H9 (cell line): ENCODE results near the gene CTNS. TPM values are rescaled to one million over a fixed set of nuclear protein-coding genes. Genes with fewer than 3 reads are reported as not detected.

Experiments
- DNase-seq: peaks from one replicate; pipeline ENCODE4 v3.0.0-alpha.2; 2017
- H2AFZ ChIP-seq: one replicate; pipeline ENCODE4 v1.6.1; 2013; ENCODE audit warnings: mild to moderate bottlenecking, low read length, control low read depth, moderate library complexity
- H2AK5ac ChIP-seq: 2 replicates; pipeline ENCODE4 v1.6.1; 2013; ENCODE audit warnings: low read length, control low read depth, mixed read lengths; ENCODE audit not compliant: insufficient read length
- H2BK120ac ChIP-seq: one replicate; pipeline ENCODE4 v1.6.1; 2013; ENCODE audit warnings: low read depth, mild to moderate bottlenecking, low read length, control low read depth, inconsistent platforms; ENCODE audit not compliant: poor library complexity, severe bottlenecking
- H2BK12ac ChIP-seq: 2 replicates; pipeline ENCODE4 v1.6.1; 2013; ENCODE audit warnings: low read length, control low read depth, mixed read lengths, low read depth; ENCODE audit not compliant: insufficient read length
- H2BK15ac ChIP-seq: 2 replicates; pipeline ENCODE4 v1.6.1; 2013; ENCODE audit warnings: low read depth, low read length, control low read depth
- H2BK20ac ChIP-seq: one replicate; pipeline ENCODE4 v1.6.1; 2013; ENCODE audit warnings: low read depth, mild to moderate bottlenecking, low read length, control low read depth, inconsistent platforms; ENCODE audit not compliant: poor library complexity, severe bottlenecking
- H2BK5ac ChIP-seq: 2 replicates; pipeline ENCODE4 v1.6.1; 2013; ENCODE audit warnings: low read length, control low read depth, mixed read lengths; ENCODE audit not compliant: insufficient read length
- H3K14ac ChIP-seq: 2 replicates; pipeline ENCODE4 v1.6.1; 2013; ENCODE audit warnings: low read length, control low read depth; ENCODE audit not compliant: insufficient read depth
- H3K18ac ChIP-seq: 2 replicates; pipeline ENCODE4 v1.6.1; 2013; ENCODE audit warnings: low read depth, mild to moderate bottlenecking, mixed read lengths, low read length, control low read depth; ENCODE audit not compliant: insufficient read length
- H3K23ac ChIP-seq: 2 replicates; pipeline ENCODE4 v1.6.1; 2013; ENCODE audit warnings: low read length, control low read depth, mixed read lengths, low read depth; ENCODE audit not compliant: insufficient read length
- H3K23me2 ChIP-seq: 2 replicates; pipeline ENCODE4 v1.6.1; 2013; ENCODE audit warnings: low read depth, mild to moderate bottlenecking, mixed read lengths, low read length, control low read depth; ENCODE audit not compliant: insufficient read length, poor library complexity, severe bottlenecking
- H3K27ac ChIP-seq: 2 replicates; pipeline ENCODE4 v1.5.1; 2013; ENCODE audit warnings: low read length, control low read depth, mixed read lengths, low read depth; ENCODE audit not compliant: insufficient read length
- H3K27me3 ChIP-seq: 2 replicates; pipeline ENCODE4 v1.6.1; 2013; ENCODE audit warnings: low read length, control low read depth, inconsistent platforms; ENCODE audit not compliant: insufficient read depth
- H3K4ac ChIP-seq: 2 replicates; pipeline ENCODE4 v1.6.1; 2013; ENCODE audit warnings: low read depth, mild to moderate bottlenecking, control low read depth, inconsistent platforms, low read length, moderate library complexity
- H3K4me1 ChIP-seq: 2 replicates; pipeline ENCODE4 v1.6.1; 2013; ENCODE audit warnings: low read length, control low read depth, inconsistent platforms; ENCODE audit not compliant: insufficient read depth
- H3K4me2 ChIP-seq: 2 replicates; pipeline ENCODE4 v1.6.1; 2013; ENCODE audit warnings: low read length, control low read depth, mixed read lengths; ENCODE audit not compliant: insufficient read length, insufficient read depth
- H3K56ac ChIP-seq: 2 replicates; pipeline ENCODE4 v1.6.1; 2013; ENCODE audit warnings: low read depth, mild to moderate bottlenecking, mixed read lengths, low read length, control low read depth; ENCODE audit not compliant: insufficient read length
- H3K79me1 ChIP-seq: 2 replicates; pipeline ENCODE4 v1.6.1; 2013; ENCODE audit warnings: low read depth, mild to moderate bottlenecking, moderate library complexity, low read length, control low read depth, inconsistent platforms; ENCODE audit not compliant: insufficient read depth, poor library complexity, severe bottlenecking
- H3K79me2 ChIP-seq: 2 replicates; pipeline ENCODE4 v1.6.1; 2013; ENCODE audit warnings: low read length, control low read depth, inconsistent platforms; ENCODE audit not compliant: insufficient read depth
- H3K9ac ChIP-seq: 2 replicates; pipeline ENCODE4 v1.6.1; 2013; ENCODE audit warnings: low read length, control low read depth, mixed read lengths; ENCODE audit not compliant: insufficient read length; ENCODE audit errors: extremely low read depth
- H3K9me3 ChIP-seq: one replicate; pipeline ENCODE4 v1.6.1; 2013; ENCODE audit warnings: low read depth, low read length, inconsistent platforms; ENCODE audit not compliant: control insufficient read depth
- H3T11ph ChIP-seq: one replicate; pipeline ENCODE4 v1.6.1; 2013; ENCODE audit warnings: mild to moderate bottlenecking, low read length, control low read depth, inconsistent platforms
- H4K20me1 ChIP-seq: one replicate; pipeline ENCODE4 v1.6.1; 2013; ENCODE audit not compliant: control insufficient read depth, insufficient read length, insufficient read depth
- H4K5ac ChIP-seq: 2 replicates; pipeline ENCODE4 v1.6.1; 2013; ENCODE audit warnings: low read depth, mild to moderate bottlenecking, mixed read lengths, low read length, control low read depth; ENCODE audit not compliant: insufficient read length
- H4K8ac ChIP-seq: replicated peaks from 2 replicates; pipeline ENCODE4 v1.6.1; 2013; ENCODE audit warnings: low read length, control low read depth, mixed read lengths, low read depth; ENCODE audit not compliant: insufficient read length
- H4K91ac ChIP-seq: 2 replicates; pipeline ENCODE4 v1.6.1; 2013; ENCODE audit warnings: low read depth, mild to moderate bottlenecking, moderate library complexity, mixed read lengths, low read length, control low read depth; ENCODE audit not compliant: insufficient read length
- H3K27ac Mint-ChIP-seq, 3 experiments: 2 replicates in 2 of 3; 3 replicates in 1 of 3; pipeline ENCODE4 v1.8.0; 2020 to 2021; ENCODE audit warnings: mixed read lengths in 3 of 3, mild to moderate bottlenecking in 1 of 3, moderate library complexity in 1 of 3
- H3K27me3 Mint-ChIP-seq: 2 replicates; pipeline ENCODE4 v1.8.0; 2021; ENCODE audit warnings: low read depth, mild to moderate bottlenecking, moderate library complexity, mixed read lengths
- H3K36me3 Mint-ChIP-seq, 3 experiments: 2 replicates in 2 of 3; 3 replicates in 1 of 3; pipeline ENCODE4 v1.8.0; 2020 to 2021; ENCODE audit warnings: low read depth in 3 of 3, mixed read lengths in 3 of 3; ENCODE audit not compliant: insufficient read depth in 1 of 3
- H3K4me1 Mint-ChIP-seq, 2 experiments: 2 replicates each; pipeline ENCODE4 v1.8.0; 2020; ENCODE audit warnings: mixed read lengths in 2 of 2
- H3K4me3 Mint-ChIP-seq, 2 experiments: 2 replicates in 1 of 2; 3 replicates in 1 of 2; pipeline ENCODE4 v1.8.0; 2020 to 2021; ENCODE audit warnings: mild to moderate bottlenecking in 2 of 2, mixed read lengths in 2 of 2, moderate library complexity in 1 of 2
- H3K9me3 Mint-ChIP-seq, 2 experiments: 2 replicates in 1 of 2; 3 replicates in 1 of 2; pipeline ENCODE4 v1.8.0; 2020; ENCODE audit warnings: mild to moderate bottlenecking in 2 of 2, mixed read lengths in 2 of 2, moderate library complexity in 1 of 2
- WGBS: extraction: QIAGEN DNeasy Blood & Tissue Kit; methylation state at CpG from one replicate; pipeline ENCODE4 v1.1.7; 2013; ENCODE audit warnings: missing lambda C conversion rate, low lambda C conversion rate, mixed read lengths; ENCODE audit not compliant: insufficient read length; ENCODE audit errors: extremely low coverage; 5-methylcytosine and 5-hydroxymethylcytosine counted together
- total RNA-seq: library from RNA; stranded (reverse); gene quantifications from 2 replicates; pipeline ENCODE4 v1.2.1, GENCODE V29; 2021
- TF ChIP-seq, protein P1 (sequence below): fragments of 200-600 bp; sonication (generic); conservative IDR thresholded peaks from 3 replicates; pipeline ENCODE4 v1.8.0; 2021; ENCODE audit warnings: antibody characterized with exemption, mild to moderate bottlenecking

CTNS gene
- total RNA-seq, 1 experiment from 2014 or later = 12.8 TPM

DNA sequence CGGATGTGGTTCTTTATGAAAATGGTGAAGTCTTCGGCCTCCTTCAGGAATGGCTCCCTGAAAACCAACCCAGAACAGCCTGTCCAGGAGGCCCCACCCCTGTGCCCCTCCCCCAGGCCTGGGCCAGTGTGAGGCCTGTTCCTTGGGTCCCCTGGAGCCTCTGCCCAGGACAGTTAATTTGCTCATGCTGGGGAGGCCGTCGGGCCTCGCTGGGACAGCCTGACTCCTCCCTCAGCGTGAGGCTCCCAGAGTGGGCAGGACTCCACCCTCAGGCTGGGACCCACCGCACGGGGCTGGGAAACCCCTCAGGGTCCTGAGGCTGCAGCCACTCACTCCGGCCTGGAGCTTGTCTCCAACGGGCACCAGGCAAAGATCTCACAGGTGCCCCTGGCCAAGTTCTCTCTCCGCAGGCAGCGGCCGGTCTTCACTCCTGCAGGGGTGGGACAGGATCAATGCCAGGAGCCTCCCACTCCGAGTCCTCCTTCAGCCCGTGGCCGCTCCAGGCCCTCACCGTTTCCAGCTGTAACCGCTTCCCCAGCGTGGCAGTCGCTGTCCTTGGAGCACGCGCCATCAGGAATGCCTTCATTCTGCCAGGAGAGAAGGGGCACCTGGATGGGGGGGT, 53.6 kb downstream of the CTNS start:
- Mint-ChIP-seq H3K4me1 (peaks cover 5 to 23% of the 10 kb centered on the region in 2 experiments), H3K36me3 (peaks cover 0 to 4% (median 0%) of the 10 kb centered on the region in 3 experiments; a peak in 1 of 7 replicates), H3K9me3 (no peaks in the 10 kb centered on the region; a peak in 2 of 5 replicates), H3K27ac (no peak overlapping the region), H3K27me3 (peaks cover 12% of the 10 kb centered on the region), H3K4me3 (no peak overlapping the region)
- no peak overlapping the region for H3K4me2 ChIP-seq
- H4K20me1 ChIP-seq = peaks cover 3% of the 10 kb centered on the region
- no peak overlapping the region for H2BK12ac ChIP-seq
- no peaks in the 10 kb centered on the region for H3K4me1 ChIP-seq
- no peak overlapping the region for H2BK15ac ChIP-seq
- H2AK5ac ChIP-seq = no peak overlapping the region
- TF ChIP-seq, protein P1, sequence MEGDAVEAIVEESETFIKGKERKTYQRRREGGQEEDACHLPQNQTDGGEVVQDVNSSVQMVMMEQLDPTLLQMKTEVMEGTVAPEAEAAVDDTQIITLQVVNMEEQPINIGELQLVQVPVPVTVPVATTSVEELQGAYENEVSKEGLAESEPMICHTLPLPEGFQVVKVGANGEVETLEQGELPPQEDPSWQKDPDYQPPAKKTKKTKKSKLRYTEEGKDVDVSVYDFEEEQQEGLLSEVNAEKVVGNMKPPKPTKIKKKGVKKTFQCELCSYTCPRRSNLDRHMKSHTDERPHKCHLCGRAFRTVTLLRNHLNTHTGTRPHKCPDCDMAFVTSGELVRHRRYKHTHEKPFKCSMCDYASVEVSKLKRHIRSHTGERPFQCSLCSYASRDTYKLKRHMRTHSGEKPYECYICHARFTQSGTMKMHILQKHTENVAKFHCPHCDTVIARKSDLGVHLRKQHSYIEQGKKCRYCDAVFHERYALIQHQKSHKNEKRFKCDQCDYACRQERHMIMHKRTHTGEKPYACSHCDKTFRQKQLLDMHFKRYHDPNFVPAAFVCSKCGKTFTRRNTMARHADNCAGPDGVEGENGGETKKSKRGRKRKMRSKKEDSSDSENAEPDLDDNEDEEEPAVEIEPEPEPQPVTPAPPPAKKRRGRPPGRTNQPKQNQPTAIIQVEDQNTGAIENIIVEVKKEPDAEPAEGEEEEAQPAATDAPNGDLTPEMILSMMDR = no peak
- H3K23me2 ChIP-seq = no peaks in the 10 kb centered on the region
- H3K79me1 ChIP-seq = no peaks in the 10 kb centered on the region
- H3K79me2 ChIP-seq = no peaks in the 10 kb centered on the region
- no peak overlapping the region for H2BK5ac ChIP-seq
- H3K23ac ChIP-seq = no peak overlapping the region
- H3K56ac ChIP-seq = no peak overlapping the region
- H2BK120ac ChIP-seq = no peak overlapping the region
- H3K18ac ChIP-seq = no peak overlapping the region
- no peak for DNase-seq
- H3T11ph ChIP-seq = no peak overlapping the region
- H3K4ac ChIP-seq = no peak overlapping the region
- no peak overlapping the region for H4K8ac ChIP-seq
- no peak overlapping the region for H3K9ac ChIP-seq
- H4K91ac ChIP-seq = no peak overlapping the region
- no peak overlapping the region for H4K5ac ChIP-seq
- no peaks in the 10 kb centered on the region for H3K27me3 ChIP-seq
- H3K9me3 ChIP-seq = no peaks in the 10 kb centered on the region
- H3K14ac ChIP-seq = no peak overlapping the region
- no peak overlapping the region for H3K27ac ChIP-seq
- no CpG with 5 or more reads among the region's 22 CpGs for WGBS
- H2AFZ ChIP-seq = no peak overlapping the region
- H2BK20ac ChIP-seq = no peak overlapping the region
